ENCODE data around the gene GCGR. TPM values are rescaled to one million over a fixed set of nuclear protein-coding genes. Genes with fewer than 3 reads are reported as not detected.

The GCGR gene
- 10 to 100 TPM in 3 of 4 donors, 1 to 10 TPM in 1; 8.4 to 15.5 (median 13.0) TPM for polyA plus RNA-seq (ENCODE audit: insufficient read length in 4 of 4)

DNA sequence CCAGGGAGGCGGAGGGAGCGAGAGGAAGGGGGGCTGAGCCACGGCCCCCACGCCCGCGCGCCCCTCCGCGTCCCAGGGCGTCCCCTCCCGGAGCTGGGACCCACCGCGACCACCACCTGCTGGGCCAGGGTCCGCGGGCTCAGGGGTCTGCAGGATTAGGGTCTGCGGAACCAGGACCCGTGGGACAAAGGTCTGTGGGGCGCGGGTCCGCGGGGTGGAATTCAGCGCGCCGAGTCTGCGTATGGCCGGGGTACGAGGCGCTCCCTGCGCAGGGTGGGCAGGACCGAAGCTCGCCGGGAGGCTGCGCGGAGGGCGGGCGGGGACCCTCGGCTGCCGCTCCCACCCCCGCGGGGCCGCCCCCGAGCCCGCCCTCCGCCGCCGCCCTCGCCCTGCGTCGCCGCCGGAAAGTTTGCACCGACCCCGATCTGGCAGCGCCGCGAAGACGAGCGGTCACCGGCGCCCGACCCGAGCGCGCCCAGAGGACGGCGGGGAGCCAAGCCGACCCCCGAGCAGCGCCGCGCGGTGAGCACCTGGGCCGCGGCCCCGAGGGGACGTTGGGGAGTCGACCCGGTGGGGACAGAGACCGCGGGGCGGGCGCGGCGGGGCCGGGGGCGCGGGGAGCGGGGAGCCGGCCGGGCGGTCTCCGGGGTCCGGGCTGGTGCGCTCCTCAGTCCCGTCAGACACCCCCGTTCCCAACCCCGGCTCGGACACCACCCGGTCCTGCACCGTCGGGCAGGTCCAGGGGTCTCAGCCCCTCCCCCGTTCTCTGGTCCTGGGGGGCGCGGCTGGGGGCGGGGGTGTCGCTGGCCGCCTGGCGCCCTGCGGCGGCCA is at the start of gene GCGR:
Gene GCGR (plus strand): TSS at position 423 of the 831 bp plus-strand sequence. CDS start 4,869 bp downstream, outside the sequence.
- no peak for DNase-seq (ENCODE audit: low read depth in 4 of 4, low spot score in 3 of 4)

DNA sequence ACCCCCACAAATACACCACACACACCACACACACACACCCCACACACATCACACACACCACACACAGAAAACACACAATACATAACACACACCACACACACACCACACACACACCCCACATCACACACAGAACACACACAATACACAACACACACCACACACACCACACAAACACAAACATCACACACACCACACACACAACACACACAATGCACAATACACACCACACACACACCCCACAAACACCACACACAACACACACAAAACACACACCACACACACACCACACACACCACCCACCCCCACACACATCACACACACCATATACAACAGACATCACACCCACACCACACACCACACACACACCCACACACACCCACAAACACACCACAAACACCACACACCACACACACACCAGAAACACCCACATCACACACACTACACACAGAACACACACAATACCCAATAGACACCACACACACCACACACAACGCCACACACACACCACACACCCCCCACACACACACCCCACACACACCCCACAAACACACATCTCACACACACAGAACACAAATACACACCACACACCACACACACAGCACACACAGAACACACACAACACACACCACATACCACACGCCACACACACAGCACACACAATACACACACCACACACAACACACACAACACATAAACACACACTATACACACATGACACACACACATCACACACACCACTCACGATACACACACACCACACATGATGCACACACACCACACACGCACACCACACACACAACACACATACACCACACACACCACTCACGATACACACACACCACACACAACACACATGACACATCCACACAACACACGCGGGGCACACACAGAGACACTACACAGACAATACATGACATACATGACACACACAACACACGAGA is 11.0 kb upstream of the GCGR start:
- no peak for DNase-seq (ENCODE audit: low read depth in 4 of 4, low spot score in 3 of 4)

DNA sequence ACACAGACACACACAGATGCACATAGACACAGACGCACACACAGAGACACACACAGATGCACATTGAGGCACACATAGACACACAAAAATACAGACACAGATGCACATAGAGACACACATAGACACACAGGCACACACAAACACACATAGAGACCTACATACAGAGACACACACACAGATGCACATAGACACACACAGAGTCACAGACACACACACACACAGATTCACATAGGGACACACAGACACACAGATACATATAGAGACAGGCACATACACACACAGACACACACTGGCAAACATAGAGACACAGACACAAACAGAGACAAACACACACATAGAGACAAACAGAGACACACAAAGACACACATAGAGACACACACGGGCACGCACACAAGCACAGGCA is 9.9 kb upstream of the GCGR start:
- no peak for DNase-seq (ENCODE audit: low read depth in 4 of 4, low spot score in 3 of 4)

DNA sequence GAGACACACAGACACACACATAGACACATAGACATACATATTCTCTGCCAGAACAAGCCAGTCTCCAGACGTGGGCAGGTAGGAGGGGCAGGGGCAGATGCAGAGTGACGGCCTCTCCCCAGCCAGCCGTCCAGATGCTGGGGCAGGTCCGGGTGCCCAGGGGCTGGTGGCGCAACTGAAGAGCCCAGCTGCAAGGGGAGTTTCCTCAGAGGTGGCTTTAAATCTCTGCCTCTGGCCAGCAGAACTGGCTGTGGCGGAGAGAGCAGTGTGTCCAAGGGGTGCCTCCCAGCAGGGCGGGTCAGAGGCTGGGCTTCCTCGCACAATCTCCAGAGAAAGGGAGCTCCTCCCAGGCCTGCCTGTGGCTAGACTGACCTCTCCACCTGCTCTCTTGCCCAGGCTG is 9.4 kb upstream of the GCGR start:
- no peak for DNase-seq (ENCODE audit: low read depth in 4 of 4, low spot score in 3 of 4)

DNA sequence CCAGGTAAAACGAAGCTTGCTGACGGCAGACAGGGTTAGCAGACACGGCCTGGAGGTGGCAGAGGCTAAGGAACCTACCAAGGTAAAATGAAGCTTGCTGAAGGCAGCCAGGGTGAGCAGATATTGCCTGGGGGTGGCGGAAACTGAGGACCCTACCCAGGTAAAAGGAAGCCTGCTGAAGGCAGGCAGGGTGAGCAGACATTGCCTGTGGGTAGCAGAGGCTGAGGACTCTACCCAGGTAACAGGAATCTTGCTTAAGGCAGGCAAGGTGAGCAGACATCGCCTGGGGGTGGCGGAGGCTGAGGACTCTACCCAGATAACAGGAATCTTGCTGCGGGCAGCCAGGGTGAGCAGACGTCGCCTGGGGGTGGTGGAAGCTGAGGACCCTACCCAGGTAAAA is 2.6 kb upstream of the GCGR start:
- no peak for DNase-seq (ENCODE audit: low read depth in 4 of 4, low spot score in 3 of 4)

DNA sequence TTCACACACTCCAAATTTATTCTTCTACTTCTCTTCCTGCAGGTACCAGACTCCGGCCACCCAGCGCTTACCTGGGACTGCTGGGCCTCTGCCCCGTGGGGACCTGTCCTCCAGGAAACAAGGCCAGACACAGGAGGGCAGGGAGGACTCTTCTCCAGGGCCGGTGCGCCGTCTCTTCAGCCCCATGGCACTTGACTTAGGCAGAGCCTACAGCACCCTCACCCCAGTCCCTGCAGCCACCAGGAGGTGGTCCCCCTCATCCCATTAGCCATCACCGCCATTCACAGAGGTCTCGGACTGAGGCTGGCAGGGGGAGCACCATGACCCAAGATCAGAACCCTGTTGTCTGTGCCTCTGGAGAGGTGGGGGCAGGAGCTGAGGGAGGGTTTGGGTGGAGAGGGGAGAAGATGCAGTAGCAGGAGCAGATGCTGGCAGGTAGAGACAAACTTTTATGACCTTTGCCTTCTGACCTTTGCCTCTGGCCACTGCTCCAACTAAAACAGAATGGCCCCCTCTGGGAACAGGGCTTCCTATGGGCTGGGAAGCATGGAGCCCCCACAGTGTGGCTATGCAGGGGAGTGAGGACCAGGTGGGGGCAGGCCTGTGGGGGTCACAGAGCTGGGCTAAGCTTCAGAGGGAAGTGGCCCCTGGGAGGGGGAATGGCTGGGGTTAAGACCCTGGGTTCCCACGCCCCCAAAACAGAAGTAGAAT is 1.7 kb upstream of the GCGR start:
- no peak for DNase-seq (ENCODE audit: low read depth in 4 of 4, low spot score in 3 of 4)

DNA sequence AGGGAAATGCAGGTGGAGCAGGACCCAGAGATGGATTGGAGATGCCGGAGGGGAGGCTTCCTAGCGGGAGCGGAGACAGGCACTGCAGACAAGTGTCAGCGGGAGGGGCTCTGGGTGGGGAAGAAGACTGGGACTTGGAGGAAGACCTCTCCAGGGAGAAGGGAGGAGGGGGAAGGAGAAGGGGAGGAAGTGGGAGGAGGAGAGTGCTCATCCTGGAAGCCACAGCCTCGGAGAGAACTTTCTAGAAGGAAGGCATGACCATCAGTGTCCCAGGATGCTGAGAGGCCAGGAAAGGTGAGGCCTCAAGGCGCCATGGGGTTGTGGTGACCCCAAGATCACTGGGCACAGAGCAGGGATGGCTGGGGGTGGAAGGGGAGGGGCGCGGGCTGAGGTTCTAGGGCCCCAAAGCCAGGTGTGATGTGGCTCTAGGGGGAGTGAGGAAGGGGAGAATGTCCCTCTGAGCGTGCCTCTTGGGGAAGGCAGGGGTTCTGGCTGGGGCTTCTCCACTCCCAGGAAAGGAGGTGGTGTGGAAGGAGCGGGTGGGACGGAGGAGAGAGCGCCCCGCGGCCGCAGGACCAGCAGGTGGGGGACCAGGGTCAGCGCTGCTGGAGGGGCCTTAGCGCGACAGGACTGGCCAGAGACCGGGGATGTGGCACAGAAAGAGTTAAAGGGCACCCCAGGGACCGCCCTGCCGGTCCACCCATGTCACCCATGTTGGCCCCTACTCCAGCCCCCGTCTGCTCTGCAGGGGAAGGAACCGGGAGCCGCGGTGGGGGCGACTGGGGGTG is 900 bp upstream of the GCGR start:
- DNase-seq (ENCODE audit: low read depth in 4 of 4, low spot score in 3 of 4): no peak

DNA sequence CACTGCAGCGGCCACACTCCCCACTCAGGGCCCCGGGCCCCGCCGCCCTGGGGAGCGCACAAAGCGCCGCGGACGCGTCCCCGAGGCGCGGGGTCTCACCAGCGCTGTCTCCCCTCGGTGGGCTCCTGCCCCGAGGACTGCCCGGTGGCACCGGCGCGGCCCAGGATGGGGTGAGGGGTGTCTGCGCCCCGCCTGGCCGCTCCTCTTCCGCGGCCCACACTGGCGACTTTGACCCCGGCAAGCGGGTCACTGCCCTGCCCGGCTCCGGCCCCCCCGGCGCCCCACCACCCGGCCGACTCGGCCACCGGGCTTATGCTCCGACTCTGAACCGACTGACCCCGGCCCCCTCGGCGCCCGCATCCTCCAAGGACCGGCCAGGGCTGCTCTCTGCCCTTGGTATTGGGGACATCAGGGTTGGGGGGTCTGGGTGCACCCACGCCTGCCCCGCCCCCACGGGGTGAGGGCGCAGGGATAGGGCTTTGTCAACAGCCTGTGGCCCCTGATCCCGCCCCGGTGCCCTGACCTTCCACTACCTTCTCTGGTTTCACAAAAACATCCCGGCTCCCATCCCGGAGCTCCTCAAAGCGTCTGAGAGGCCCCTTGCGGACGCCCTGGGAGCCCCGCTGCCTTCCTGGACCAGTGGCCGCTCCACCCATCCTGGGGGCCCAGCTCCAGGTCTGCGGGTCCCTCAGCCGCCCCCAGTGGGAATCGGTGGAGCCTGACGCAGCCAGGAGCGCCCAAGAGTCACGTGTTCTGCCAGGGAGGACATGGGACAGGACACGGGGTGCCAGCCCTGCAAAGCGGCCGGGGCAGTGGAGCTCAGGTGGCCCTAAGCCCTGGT is 829 bp downstream of the GCGR start:
- no peak for DNase-seq (ENCODE audit: low read depth in 4 of 4, low spot score in 3 of 4)

DNA sequence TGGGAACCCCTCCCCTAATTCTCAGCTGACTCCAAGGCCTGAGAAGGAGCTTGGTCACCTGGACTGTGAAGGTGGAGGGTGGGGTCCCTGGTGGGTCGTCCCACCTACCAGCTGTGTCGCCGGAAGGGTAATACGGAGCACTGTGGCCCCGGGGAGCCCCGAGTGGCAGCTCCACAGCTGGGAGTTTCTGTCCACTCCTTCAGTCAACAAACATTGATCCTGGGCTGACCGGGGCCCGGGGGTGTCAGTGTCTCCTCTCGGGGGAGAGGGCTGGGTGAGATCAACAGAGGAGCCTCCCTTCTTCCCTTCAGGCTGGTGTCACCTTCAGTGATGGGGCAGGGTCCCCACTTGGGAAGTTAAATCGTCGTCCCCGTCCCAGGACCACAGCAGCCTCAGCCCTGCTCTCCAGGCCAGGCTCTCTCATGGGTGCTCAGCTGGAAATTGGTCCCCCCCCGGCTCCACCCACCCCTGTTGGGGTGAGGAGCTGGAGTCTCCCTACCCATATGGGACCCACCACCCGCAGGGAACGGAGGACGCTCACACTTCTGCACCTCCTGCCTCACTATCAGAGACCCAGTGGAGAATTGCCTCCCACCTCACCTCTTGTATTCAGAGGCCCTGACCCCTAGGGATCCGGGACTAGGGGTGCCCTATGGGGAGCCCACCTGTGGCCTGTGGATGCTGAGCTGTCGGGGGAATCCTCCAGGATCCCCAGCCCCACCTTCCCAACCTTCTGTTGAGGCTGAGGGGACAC is 1.9 kb downstream of the GCGR start:
- DNase-seq (ENCODE audit: low read depth in 4 of 4, low spot score in 3 of 4): no peak

DNA sequence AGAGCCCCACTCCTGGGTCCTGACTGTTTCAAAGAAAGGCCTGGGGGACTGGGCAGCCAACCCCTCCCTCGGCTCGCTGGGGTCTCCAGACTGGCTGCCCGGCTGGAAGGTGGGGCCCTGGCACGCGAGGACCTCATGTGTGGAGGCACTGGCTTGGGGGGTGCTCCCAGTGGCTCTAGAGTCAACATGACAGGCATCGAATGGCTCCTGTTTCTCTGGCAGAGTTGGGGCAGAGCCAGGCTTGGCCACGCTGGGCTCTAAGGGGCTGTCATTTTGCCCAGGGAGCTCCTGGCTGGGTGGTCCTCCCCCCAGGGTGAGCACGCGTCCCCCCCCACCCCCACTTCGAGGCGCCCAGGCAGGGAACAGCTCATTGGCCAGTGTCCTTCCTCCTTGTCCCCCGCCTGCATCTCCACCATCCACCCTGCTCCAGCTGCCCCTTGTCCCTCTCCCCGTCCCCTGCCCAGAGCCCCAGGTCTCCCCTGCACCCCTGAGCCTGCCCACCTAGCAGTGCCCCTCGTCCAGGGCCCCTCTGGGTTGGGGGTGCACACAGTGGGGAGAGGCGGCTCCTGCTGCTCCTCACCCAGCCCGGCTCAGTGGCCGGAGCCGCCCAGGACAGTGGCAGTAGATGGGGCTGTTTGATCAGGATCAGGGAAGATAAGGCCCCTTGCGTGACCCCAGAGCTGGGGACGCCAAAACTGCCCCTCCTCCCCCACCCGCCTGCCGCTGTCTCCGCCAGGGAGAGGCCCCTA is 2.7 kb downstream of the GCGR start:
- DNase-seq (ENCODE audit: low read depth in 4 of 4, low spot score in 3 of 4): no peak

DNA sequence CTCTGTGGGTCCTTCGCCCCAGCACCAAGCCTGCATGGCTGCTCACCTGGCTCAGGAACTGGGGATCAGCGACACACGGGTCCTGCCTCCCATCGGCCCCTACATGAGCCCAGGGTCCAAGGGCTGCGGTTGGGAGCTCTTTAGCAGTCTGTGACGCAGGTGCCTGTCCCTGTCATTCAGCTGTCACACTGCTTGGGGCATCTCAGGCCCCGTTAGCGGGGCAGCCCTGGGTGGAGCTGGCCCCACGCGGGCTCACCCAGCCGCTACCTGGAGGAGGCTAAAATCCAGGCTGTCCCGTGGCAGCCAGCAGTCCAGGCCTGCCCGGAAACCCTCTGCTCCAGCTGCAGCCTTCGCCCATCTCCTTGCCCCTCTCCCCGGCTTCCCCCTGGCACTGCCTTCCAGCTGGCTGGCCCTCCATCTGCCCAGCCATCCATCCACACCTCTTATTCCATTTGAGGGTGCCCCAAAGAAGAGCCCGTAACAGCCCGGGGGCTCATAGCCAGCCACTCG is 3.3 kb downstream of the GCGR start:
- DNase-seq (ENCODE audit: low read depth in 4 of 4, low spot score in 3 of 4): no peak

DNA sequence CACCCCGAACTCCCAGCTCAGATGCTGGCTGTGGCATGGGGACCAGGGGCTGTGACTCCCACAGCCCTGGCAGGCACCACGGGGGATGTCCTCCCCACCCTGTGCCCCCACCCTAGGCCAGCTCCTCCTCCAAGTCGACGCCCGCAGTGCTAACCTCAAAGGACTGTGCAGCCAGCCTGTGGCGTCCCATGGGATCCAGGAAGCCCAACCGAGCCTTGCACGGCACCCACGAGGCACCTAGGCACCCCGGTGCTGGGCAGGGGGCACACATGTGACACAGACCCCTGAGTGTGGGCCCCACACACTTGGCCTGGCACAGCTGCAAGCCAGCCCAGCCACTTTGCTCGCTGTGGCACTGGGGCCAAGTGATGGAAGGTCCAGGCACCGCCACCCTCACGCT is 3.9 kb downstream of the GCGR start:
- DNase-seq (ENCODE audit: low read depth in 4 of 4, low spot score in 3 of 4): no peak

DNA sequence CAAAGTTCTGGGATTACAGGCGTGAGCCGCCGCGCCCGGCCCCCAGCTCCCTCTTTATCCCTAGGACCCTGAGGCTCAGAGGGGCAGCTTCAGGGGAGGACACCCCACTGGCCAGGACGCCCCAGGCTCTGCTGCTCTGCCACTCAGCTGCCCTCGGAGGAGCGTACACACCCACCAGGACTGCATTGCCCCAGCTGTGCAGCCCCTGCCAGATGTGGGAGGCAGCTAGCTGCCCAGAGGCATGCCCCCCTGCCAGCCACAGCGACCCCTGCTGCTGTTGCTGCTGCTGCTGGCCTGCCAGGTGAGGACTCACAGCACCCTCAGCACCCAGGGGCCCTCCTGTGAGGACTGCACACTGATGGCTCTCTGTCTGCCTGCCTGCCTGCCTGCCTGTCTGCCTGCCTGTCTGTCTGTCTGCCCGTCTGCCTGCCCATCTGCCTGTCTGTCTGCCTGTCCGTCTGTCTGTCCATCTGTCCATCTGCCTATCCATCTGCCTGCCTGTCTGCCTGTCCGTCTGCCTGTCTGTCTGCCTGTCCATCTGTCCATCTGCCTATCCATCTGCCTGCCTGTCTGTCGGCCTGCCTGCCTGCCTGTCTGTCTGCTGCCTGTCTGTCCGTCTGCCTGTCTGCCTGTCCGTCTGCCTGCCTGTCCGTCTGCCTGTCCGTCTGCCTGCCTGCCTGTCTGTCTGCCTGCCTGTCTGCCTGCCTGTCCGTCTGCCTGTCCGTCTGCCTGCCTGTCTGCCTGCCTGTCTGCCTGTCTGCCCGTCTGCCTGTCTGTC is 5.0 kb downstream of the GCGR start:
- no peak for DNase-seq (ENCODE audit: low read depth in 4 of 4, low spot score in 3 of 4)

DNA sequence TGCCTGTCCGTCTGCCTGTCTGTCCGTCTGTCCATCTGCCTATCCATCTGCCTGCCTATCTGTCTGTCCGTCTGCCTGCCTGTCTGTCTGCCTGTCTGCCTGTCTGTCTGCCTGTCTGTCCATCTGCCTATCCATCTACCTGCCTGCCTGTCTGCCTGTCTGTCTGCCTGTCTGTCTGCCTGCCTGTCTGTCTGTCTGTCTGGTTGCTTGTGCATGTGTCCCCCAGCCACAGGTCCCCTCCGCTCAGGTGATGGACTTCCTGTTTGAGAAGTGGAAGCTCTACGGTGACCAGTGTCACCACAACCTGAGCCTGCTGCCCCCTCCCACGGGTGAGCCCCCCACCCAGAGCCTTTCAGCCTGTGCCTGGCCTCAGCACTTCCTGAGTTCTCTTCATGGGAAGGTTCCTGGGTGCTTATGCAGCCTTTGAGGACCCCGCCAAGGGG is 5.6 kb downstream of the GCGR start:
- no peak for DNase-seq (ENCODE audit: low read depth in 4 of 4, low spot score in 3 of 4)

DNA sequence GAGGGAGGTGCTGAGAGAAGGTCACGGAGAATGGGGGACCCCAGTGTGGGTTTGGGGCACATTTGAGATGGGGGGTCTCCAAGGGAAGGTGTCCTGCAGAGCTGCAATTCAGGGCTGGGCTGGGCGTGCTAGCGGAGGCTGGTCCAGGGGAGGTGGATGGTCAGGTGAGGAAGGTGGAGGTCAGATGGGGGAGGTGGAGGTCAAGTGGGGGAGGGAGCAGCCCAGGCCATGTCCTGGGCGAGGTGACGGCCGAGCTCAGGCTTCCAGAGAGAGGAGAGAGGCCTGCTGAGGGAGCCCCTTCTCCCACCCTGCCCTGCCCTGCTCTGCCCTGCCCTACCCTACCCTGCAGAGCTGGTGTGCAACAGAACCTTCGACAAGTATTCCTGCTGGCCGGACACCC is 6.5 kb downstream of the GCGR start:
- DNase-seq (ENCODE audit: low read depth in 4 of 4, low spot score in 3 of 4): no peak

DNA sequence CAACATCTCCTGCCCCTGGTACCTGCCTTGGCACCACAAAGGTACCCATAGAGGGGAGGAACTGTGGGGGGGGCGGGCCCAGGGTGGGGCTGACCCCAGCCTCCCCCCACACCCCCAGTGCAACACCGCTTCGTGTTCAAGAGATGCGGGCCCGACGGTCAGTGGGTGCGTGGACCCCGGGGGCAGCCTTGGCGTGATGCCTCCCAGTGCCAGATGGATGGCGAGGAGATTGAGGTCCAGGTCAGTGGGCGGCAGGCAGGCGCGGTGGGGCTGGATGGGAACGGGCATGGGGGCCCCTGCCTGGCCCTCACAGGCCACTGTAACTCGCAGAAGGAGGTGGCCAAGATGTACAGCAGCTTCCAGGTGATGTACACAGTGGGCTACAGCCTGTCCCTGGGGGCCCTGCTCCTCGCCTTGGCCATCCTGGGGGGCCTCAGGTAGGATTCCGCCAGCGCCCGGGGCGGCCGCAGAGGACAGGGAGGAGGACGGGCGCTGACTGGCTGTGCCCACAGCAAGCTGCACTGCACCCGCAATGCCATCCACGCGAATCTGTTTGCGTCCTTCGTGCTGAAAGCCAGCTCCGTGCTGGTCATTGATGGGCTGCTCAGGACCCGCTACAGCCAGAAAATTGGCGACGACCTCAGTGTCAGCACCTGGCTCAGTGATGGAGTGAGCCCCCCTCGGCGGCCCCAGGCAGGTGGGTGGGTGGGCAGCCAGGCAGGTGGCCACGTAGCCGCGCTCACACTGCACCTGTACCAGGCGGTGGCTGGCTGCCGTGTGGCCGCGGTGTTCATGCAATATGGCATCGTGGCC is 7.1 kb downstream of the GCGR start:
- DNase-seq (ENCODE audit: low read depth in 4 of 4, low spot score in 3 of 4): no peak

Data from right renal pelvis (tissue), 4 donors.